Liver (tissue), 9 donors: ENCODE results near the gene LHPP. TPM values are rescaled to one million over a fixed set of nuclear protein-coding genes. Genes with fewer than 3 reads are reported as not detected.

Experiments
- DNase-seq: peaks from one replicate; pipeline ENCODE4 v3.0.0-alpha.2; 2017; ENCODE audit warnings: low spot score
- H3K27ac ChIP-seq, 2 donors: one replicate each; pipeline ENCODE4 v1.7.0; 2013; ENCODE audit warnings: inconsistent platforms in 2 of 2, low read length in 2 of 2, control low read depth in 1 of 2, low read depth in 1 of 2, mild to moderate bottlenecking in 1 of 2
- H3K27me3 ChIP-seq, 4 donors: one replicate each; pipeline versions ENCODE4 v1.6.1 to v1.7.0; 2013; ENCODE audit warnings: low read length in 3 of 4, inconsistent platforms in 1 of 4, mild to moderate bottlenecking in 1 of 4, moderate library complexity in 1 of 4; ENCODE audit not compliant: control insufficient read depth in 4 of 4, insufficient read depth in 4 of 4
- H3K36me3 ChIP-seq, 4 donors: one replicate each; pipeline versions ENCODE4 v1.6.1 to v1.7.0; 2013; ENCODE audit warnings: low read length in 3 of 4, mild to moderate bottlenecking in 3 of 4, low read depth in 1 of 4, moderate library complexity in 1 of 4; ENCODE audit not compliant: control insufficient read depth in 4 of 4, insufficient read depth in 3 of 4
- H3K4me1 ChIP-seq, 4 donors: one replicate each; pipeline versions ENCODE4 v1.6.1 to v1.7.0; 2013; ENCODE audit warnings: low read length in 3 of 4, mild to moderate bottlenecking in 3 of 4, moderate library complexity in 1 of 4; ENCODE audit not compliant: control insufficient read depth in 4 of 4, insufficient read depth in 4 of 4
- H3K4me3 ChIP-seq, 3 donors: one replicate each; pipeline versions ENCODE4 v1.6.1 to v1.7.0; 2013; ENCODE audit warnings: low read length in 3 of 3, control low read depth in 1 of 3, low read depth in 1 of 3, mild to moderate bottlenecking in 1 of 3
- H3K9ac ChIP-seq, 2 donors: one replicate each; pipeline ENCODE4 v1.7.0; 2013; ENCODE audit warnings: low read length in 2 of 2, mild to moderate bottlenecking in 2 of 2, moderate library complexity in 2 of 2, control low read depth in 1 of 2, low read depth in 1 of 2
- H3K9me3 ChIP-seq, 4 donors: one replicate each; pipeline versions ENCODE4 v1.6.1 to v1.7.0; 2013; ENCODE audit warnings: low read length in 3 of 4; ENCODE audit not compliant: control insufficient read depth in 4 of 4
- EGR1 ChIP-seq, 2 donors: IDR thresholded peaks; 2 replicates each; pipeline ENCODE4 v1.6.1; 2016 to 2018; ENCODE audit warnings: antibody characterized with exemption in 2 of 2, low read depth in 2 of 2
- FOXA1 ChIP-seq: IDR thresholded peaks from 2 replicates; pipeline ENCODE4 v1.6.1; 2016; ENCODE audit warnings: antibody characterized with exemption
- FOXA2 ChIP-seq: IDR thresholded peaks from 2 replicates; pipeline ENCODE4 v1.6.1; 2016; ENCODE audit warnings: antibody characterized with exemption
- GABPA ChIP-seq, 2 donors: IDR thresholded peaks in 1 of 2; conservative IDR thresholded peaks in 1 of 2; 2 replicates each; pipeline ENCODE4 v1.6.1; 2016; ENCODE audit warnings: antibody characterized with exemption in 2 of 2, mild to moderate bottlenecking in 1 of 2, moderate library complexity in 1 of 2
- HNF4A ChIP-seq, 2 donors: conservative IDR thresholded peaks; 2 replicates each; pipeline ENCODE4 v1.6.1; 2016; ENCODE audit warnings: antibody characterized with exemption in 2 of 2, mild to moderate bottlenecking in 2 of 2
- HNF4G ChIP-seq: IDR thresholded peaks from 2 replicates; pipeline ENCODE4 v1.6.1; 2016; ENCODE audit warnings: antibody characterized with exemption
- JUND ChIP-seq, 2 donors: IDR thresholded peaks; 2 replicates each; pipeline ENCODE4 v1.6.1; 2016; ENCODE audit warnings: antibody characterized with exemption in 2 of 2
- NR2F2 ChIP-seq: IDR thresholded peaks from 2 replicates; pipeline ENCODE4 v1.6.1; 2016; ENCODE audit warnings: antibody characterized with exemption
- RAD21 ChIP-seq, 2 donors: IDR thresholded peaks; 2 replicates each; pipeline ENCODE4 v1.6.1; 2016; ENCODE audit warnings: antibody characterized with exemption in 2 of 2, mild to moderate bottlenecking in 2 of 2
- RXRA ChIP-seq, 2 donors: IDR thresholded peaks; 2 replicates each; pipeline ENCODE4 v1.6.1; 2017 to 2018; ENCODE audit warnings: antibody characterized with exemption in 2 of 2, mild to moderate bottlenecking in 1 of 2
- SP1 ChIP-seq: IDR thresholded peaks from 2 replicates; pipeline ENCODE4 v1.6.1; 2018; ENCODE audit warnings: antibody characterized with exemption, mild to moderate bottlenecking
- TAF1 ChIP-seq: conservative IDR thresholded peaks from 2 replicates; pipeline ENCODE4 v1.6.1; 2016; ENCODE audit warnings: antibody characterized with exemption, mild to moderate bottlenecking
- YY1 ChIP-seq: IDR thresholded peaks from 2 replicates; pipeline ENCODE4 v1.6.1; 2016; ENCODE audit warnings: antibody characterized with exemption, mild to moderate bottlenecking
- WGBS: extraction: QIAGEN DNeasy Blood & Tissue Kit; methylation state at CpG from one replicate; pipeline ENCODE4 v1.1.7; 2013; 5-methylcytosine and 5-hydroxymethylcytosine counted together
- polyA plus RNA-seq, 2 donors: library from polyadenylated mRNA; stranded (reverse) in 1 of 2; unstranded in 1 of 2; fragments of 200-250 nt in 1 of 2; fragments of >200 nt in 1 of 2; fragmentation: Nextera tagmentation in 1 of 2; extraction: Ambion mirVana in 1 of 2; gene quantifications; one replicate each; pipeline versions ENCODE4 v1.2.1 to v1.2.3, GENCODE V29; 2013 to 2015
- total RNA-seq, 2 donors: library from RNA; depleted of rRNA; stranded (reverse); fragments of >200 nt; gene quantifications; one replicate each; pipeline ENCODE4 v1.2.3, GENCODE V29; 2014
- TF ChIP-seq, protein P1 (sequence below): IDR thresholded peaks from 2 replicates; pipeline ENCODE4 v1.6.1; 2016; ENCODE audit warnings: antibody characterized with exemption
- TF ChIP-seq, protein P2 (sequence below): IDR thresholded peaks from 2 replicates; pipeline ENCODE4 v1.6.1; 2016; ENCODE audit warnings: antibody characterized with exemption
- TF ChIP-seq, protein P3 (sequence below): IDR thresholded peaks from 2 replicates; pipeline ENCODE4 v1.6.1; 2016; ENCODE audit warnings: antibody characterized with exemption, mild to moderate bottlenecking
- TF ChIP-seq, protein P4 (sequence below): IDR thresholded peaks from 2 replicates; pipeline ENCODE4 v1.6.1; 2016; ENCODE audit warnings: antibody characterized with exemption
- TF ChIP-seq, protein P5 (sequence below): fragments of 150-350 bp; IDR thresholded peaks from 2 replicates; pipeline ENCODE4 v1.5.1; 2017; ENCODE audit warnings: improper control_type of control experiment, low read depth, low read length; ENCODE audit not compliant: missing input control
- donor health status: healthy.
- donor health status: healthy.
- donor health status: healthy.
- donor health status: healthy.
- donor health status: healthy.

Gene LHPP
- total and polyA plus RNA-seq, 4 donors = 15.9 to 39.9 (median 26.2) TPM

DNA sequence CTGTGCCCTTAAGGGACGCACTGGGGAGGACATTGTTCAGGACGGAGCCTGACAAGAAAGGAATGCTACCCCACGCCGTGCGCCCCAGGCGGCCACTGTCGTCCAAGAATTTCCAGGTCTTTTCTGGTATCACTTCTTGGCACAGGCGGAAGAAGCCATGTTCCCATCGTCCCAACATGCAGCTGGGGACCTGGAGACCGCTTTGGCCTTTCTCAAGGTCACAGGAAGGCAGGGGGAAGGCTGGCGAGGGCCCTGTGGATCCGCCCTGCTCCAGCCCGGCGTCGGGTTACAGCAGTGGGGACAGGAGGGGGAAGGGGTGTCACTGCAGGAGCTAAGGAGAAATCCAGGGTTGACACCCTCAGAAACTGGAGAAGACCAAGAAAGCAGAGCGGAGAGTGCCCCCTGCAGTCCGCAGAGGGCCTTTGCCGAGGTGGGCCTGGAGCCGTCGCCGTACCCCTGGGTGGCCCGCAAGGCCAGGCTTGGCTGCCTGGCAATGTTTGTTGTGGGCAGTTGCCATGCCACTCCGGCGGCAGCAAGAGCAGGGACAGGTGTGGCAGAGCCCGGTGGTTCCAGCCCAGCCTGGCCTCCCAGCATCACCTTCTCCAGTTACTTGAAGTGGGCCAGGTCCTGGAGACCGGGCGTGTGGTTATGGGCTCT is 104.1 kb downstream of the LHPP start:
- H3K4me1 ChIP-seq = no peaks in the 10 kb centered on the region
- H3K27me3 ChIP-seq = no peaks in the 10 kb centered on the region
- DNase-seq = no peak
- peaks cover 0 to 1% (median 0%) of the 10 kb centered on the region in 4 donors for H3K36me3 ChIP-seq
- no peak overlapping the region for H3K27ac ChIP-seq
- TF ChIP-seq NR2F2 = peak; percentile 40
- TF ChIP-seq FOXA1 = no peak
- TF ChIP-seq, protein P1, sequence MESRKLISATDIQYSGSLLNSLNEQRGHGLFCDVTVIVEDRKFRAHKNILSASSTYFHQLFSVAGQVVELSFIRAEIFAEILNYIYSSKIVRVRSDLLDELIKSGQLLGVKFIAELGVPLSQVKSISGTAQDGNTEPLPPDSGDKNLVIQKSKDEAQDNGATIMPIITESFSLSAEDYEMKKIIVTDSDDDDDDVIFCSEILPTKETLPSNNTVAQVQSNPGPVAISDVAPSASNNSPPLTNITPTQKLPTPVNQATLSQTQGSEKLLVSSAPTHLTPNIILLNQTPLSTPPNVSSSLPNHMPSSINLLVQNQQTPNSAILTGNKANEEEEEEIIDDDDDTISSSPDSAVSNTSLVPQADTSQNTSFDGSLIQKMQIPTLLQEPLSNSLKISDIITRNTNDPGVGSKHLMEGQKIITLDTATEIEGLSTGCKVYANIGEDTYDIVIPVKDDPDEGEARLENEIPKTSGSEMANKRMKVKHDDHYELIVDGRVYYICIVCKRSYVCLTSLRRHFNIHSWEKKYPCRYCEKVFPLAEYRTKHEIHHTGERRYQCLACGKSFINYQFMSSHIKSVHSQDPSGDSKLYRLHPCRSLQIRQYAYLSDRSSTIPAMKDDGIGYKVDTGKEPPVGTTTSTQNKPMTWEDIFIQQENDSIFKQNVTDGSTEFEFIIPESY = no peak
- TF ChIP-seq RAD21 (IDR thresholded peaks at IDR 0.05) = no peak
- no peak for TF ChIP-seq JUND (IDR thresholded peaks at IDR 0.05)
- TF ChIP-seq, protein P2, sequence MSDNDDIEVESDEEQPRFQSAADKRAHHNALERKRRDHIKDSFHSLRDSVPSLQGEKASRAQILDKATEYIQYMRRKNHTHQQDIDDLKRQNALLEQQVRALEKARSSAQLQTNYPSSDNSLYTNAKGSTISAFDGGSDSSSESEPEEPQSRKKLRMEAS = no peak
- H3K4me3 ChIP-seq = no peak overlapping the region
- H3K9me3 ChIP-seq = no peaks in the 10 kb centered on the region
- 76% methylated on average over 27 of the region's 27 CpGs for WGBS
- H3K9ac ChIP-seq = no peak overlapping the region

DNA sequence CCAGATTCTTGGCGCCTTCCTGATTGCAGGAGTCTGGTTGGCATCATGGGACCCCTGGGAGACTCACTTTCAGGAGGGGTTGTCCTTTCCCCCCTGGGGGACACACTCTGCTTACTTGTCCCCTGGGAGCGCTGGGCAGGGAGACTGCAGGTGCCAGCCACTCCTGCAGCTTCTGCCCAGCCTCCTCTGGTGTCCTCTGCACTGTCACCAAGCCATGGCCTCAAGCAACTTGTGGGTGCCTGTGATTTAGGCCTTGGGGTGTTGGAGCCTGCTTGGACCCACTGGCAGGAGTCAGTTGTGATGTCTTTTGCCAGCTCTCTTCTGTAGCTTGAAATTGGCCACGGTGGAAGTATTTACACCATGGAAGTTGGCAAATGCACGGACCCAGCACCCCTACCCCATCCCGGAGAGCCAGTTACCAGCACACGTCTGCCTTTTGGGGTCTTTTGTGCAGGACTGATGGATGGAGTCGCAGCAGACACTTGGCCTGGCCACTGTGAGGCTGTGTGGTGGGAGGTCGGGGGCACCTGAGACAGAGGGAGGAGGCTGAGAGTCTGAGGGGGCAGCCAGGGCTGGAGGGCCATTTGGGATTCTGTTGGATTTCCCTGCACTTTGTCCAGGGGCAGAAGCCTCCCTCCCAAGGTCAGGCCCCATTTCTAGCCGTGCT is 104.7 kb downstream of the LHPP start:
- H3K27me3 ChIP-seq = no peaks in the 10 kb centered on the region
- H3K27ac ChIP-seq = no peak overlapping the region
- no peak overlapping the region for H3K4me3 ChIP-seq
- no peaks in the 10 kb centered on the region for H3K4me1 ChIP-seq
- no peak overlapping the region for H3K9ac ChIP-seq
- no peak for DNase-seq
- no peaks in the 10 kb centered on the region for H3K9me3 ChIP-seq
- 95% methylated on average over 9 of the region's 9 CpGs for WGBS
- no peaks in the 10 kb centered on the region for H3K36me3 ChIP-seq
- TF ChIP-seq HNF4A (conservative IDR thresholded peaks at IDR 0.05) (no peak), JUND (IDR thresholded peaks at IDR 0.05) (no peak), RXRA (IDR thresholded peaks at IDR 0.05) (no peak), YY1 (no peak), SP1 (no peak), NR2F2 (no peak), TAF1 (no peak), HNF4G (no peak), EGR1 (IDR thresholded peaks at IDR 0.05; ENCODE audit: low read depth in 2 of 2) (no peak), FOXA1 (no peak), GABPA (IDR thresholded peaks at IDR 0.05 in 1 of 2, conservative IDR thresholded peaks at IDR 0.05 in 1 of 2) (no peak), RAD21 (IDR thresholded peaks at IDR 0.05) (no peak), FOXA2 (no peak)
- TF ChIP-seq, protein P3, sequence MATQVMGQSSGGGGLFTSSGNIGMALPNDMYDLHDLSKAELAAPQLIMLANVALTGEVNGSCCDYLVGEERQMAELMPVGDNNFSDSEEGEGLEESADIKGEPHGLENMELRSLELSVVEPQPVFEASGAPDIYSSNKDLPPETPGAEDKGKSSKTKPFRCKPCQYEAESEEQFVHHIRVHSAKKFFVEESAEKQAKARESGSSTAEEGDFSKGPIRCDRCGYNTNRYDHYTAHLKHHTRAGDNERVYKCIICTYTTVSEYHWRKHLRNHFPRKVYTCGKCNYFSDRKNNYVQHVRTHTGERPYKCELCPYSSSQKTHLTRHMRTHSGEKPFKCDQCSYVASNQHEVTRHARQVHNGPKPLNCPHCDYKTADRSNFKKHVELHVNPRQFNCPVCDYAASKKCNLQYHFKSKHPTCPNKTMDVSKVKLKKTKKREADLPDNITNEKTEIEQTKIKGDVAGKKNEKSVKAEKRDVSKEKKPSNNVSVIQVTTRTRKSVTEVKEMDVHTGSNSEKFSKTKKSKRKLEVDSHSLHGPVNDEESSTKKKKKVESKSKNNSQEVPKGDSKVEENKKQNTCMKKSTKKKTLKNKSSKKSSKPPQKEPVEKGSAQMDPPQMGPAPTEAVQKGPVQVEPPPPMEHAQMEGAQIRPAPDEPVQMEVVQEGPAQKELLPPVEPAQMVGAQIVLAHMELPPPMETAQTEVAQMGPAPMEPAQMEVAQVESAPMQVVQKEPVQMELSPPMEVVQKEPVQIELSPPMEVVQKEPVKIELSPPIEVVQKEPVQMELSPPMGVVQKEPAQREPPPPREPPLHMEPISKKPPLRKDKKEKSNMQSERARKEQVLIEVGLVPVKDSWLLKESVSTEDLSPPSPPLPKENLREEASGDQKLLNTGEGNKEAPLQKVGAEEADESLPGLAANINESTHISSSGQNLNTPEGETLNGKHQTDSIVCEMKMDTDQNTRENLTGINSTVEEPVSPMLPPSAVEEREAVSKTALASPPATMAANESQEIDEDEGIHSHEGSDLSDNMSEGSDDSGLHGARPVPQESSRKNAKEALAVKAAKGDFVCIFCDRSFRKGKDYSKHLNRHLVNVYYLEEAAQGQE = no peak
- TF ChIP-seq, protein P1 = no peak
- TF ChIP-seq, protein P4, sequence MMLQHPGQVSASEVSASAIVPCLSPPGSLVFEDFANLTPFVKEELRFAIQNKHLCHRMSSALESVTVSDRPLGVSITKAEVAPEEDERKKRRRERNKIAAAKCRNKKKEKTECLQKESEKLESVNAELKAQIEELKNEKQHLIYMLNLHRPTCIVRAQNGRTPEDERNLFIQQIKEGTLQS = no peak
- TF ChIP-seq, protein P5, sequence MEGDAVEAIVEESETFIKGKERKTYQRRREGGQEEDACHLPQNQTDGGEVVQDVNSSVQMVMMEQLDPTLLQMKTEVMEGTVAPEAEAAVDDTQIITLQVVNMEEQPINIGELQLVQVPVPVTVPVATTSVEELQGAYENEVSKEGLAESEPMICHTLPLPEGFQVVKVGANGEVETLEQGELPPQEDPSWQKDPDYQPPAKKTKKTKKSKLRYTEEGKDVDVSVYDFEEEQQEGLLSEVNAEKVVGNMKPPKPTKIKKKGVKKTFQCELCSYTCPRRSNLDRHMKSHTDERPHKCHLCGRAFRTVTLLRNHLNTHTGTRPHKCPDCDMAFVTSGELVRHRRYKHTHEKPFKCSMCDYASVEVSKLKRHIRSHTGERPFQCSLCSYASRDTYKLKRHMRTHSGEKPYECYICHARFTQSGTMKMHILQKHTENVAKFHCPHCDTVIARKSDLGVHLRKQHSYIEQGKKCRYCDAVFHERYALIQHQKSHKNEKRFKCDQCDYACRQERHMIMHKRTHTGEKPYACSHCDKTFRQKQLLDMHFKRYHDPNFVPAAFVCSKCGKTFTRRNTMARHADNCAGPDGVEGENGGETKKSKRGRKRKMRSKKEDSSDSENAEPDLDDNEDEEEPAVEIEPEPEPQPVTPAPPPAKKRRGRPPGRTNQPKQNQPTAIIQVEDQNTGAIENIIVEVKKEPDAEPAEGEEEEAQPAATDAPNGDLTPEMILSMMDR = no peak
